GM15510 (cell line): ENCODE measurements around the gene MCCC1.

Experiments
- POLR2A ChIP-seq: IDR thresholded peaks from 3 replicates; pipeline ENCODE4 v1.6.1; 2011; ENCODE audit warnings: borderline replicate concordance; ENCODE audit not compliant: insufficient read length; ENCODE audit errors: extremely low read depth

Gene MCCC1

DNA sequence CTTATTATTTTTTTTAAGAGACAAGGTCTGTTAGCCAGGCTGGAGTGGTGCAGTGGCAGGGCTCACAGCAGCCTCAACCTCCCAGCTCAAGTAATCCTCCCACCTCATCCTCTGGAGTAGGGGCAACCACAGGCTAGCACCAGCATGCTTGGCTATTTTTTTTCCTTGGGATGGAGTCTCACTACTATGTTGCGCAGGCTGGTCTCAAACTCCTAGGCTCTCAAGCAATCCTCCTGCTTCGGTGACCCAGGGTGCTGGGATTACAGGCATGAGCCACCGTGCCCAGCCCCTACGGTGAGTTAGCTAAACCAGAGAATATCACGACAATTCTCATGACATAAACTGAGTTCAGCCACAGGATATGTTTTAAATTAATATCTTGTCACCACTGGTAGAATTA is 120.9 kb downstream of the MCCC1 start:
- TF ChIP-seq POLR2A = no peak

DNA sequence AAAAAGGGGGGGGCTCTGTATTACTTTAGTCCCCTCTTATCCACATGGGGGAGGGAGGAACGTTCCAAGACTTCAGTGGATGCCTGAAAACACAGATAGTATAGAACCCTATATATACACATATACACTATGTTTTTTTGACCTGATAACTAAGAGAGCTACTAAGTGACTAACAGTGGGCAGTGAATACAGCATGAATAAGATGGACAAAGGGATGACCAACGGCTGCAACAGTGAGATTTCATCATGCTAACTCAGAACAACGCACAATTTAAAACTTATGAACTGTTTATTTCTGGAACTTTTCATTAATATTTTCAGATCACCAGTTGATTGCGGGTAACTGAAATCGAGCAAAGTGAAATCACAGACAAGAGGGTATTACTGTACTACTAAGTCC is 126.2 kb downstream of the MCCC1 start:
- no peak for TF ChIP-seq POLR2A

DNA sequence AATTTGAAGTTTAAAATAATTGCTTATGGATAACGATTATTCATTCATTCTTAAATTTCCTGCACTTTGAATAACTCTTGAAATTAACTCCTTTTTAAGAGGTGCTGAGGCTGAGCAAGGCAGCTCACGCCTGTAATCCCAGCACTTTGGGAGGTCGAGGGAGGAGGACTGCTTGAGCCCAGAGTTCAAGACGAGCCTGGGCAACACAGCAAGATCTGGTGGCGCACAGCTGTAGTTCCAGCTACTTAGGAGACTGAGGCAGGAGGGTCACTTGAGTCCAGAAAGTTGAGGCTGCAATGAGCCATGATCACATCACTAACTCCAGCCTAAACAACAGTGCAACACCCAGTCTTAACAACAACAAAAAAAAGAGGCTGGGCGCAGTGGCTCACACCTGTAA is 126.9 kb downstream of the MCCC1 start:
- no peak for TF ChIP-seq POLR2A

DNA sequence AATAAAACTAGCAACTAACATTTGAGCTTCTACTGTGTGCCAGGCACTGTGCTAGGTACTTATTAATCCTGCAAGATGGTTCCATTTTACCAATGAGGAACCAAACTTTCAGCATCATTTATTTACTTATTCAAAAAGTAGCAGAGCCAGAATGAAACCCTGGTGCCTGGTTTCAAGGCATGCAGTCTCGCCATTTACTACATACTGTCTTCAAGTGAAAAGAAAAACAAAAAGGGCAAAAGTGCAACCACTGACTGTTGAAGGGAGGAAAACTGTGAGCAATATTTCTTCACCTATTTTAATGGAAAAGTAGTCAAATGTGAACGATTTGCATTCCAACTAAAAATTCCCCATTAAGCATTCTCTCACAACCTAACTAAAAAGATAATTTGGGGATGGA is 127.7 kb downstream of the MCCC1 start:
- no peak for TF ChIP-seq POLR2A

DNA sequence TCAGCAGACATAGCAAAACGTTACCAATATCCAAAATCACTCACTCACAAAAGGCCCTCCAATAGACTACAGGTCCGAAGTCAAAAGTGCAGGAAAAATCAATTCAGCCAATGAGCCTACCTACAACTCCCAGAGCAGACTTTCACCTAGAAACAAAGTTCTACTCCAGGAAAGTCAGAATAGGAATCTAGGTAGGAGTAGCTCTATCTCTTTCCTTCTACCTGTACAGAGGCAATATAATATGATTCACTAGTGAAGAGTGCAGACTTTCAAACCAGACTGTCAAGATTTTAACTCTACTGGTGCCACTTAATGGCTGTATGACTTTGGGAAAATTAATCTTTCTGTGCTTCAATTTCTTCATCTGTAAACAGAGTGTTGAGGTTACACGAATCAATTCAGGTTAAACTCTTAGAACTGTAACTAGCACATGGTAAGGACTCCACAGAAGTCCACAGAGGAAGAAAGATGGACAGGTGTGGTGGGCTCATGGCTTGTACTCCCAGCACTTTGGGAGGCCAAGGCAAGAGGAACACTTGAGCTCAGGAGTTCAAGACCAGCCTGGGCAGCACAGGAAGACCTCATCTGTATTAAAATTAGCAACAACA is 128.4 kb downstream of the MCCC1 start:
- no peak for TF ChIP-seq POLR2A

DNA sequence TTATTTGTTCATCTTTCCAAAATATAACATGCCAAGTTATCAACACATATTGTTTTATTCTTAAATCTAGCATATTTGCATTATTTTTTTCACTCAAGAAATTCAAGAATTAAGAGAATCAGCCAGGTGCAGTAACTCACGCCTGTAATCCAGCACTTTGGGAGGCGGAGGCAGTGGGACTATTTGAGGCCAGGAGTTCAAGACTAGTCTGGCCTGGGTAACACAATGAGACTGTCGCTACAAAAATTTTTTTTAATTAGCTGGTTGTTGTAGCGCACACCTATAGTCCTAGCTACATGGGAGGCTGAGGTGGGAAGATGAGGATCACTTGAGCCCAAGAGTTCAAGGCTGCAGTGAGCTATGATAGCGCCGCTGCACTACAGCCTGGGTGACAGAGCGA is 129.4 kb downstream of the MCCC1 start:
- TF ChIP-seq POLR2A = no peak

DNA sequence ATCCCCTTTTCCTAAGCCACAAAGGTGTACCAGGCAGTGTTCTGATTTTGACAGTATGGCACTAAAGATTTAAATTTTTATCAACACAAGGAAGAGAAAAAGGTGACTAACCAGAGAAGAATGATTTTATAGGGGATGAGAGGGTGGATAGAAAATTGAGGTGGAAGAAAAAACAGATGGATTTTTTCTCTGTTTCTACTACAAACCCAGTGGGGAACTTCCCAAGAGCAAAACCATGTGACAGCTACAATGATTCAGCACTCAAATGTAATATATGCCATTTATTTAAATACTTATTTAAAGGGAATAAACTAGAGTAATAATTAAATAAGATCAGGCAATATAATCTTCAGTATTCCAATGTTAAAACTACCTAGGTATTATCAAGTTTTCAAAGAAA is 130.0 kb downstream of the MCCC1 start:
- no peak for TF ChIP-seq POLR2A

DNA sequence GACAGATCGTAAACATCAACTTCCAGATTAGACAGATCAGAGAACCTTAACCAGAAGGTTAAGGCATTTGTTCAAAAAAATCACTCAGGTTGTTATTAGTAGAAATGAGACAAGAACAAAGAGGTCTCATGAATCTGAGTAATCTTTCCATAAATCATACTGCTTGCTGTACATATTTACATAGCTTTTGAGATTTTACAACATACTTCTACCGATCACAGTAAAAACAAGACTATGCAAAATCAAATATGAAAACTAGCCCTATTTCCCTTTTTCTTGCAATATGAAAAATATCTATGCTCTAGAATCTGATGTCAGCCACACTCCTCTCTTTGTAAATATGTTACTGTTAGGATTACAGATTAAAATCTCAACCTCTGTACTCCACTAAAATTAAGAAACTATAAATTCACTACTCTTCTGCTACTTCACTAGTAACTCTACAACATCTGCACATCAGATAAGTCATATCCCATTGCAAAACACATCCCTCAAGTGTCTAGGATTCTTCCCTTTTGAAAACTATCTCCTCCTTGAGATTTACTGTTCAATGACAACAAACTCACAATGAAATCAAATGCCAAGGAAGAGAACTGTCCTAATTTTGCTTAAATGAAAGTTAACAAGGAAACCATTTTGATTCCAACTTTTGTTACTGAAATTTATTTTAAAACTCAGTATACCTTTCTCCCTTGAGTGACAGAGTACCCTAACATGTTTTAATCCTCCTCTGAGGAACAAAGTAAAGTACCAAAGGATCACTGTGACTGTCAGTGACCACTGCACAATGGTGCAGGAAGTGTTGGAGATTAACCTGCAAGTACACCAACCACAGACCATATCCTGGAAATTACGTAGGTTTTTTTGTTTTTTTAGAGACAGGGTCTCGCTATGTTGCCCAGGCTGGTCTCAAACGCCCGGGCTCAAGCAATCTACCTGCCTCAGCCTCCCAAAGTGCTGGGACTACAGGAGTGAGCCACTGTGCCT is 131.8 kb downstream of the MCCC1 start:
- no peak for TF ChIP-seq POLR2A

DNA sequence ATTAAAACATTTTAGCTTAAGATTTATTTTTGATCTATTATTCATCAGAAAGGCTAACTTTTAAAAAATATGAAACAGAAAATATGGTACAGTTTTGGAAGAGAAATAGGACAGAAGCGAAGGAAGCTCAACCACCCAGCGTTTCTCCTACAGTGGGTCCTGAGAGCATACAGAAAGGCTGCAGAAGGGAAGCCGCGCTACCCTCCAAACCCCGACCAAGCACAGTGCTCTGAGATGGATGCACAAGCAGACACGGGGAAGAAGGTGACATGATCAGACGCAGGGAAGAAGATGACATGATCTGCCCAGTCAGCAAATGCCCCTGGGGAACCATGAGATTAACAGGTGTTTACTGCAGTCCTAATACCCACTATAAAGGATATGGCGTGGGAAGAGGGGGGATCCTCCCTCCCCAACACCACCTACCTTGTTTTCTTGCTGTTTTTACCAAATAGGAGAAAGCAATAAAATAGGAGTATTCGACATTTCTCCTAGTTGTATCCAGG is 133.4 kb downstream of the MCCC1 start:
- TF ChIP-seq POLR2A = no peak
